ENCODE results near the gene COL8A2. TPM values are rescaled to one million over a fixed set of nuclear protein-coding genes. Genes with fewer than 3 reads are reported as not detected.

The COL8A2 gene
- total RNA-seq, 2 donors from 2014 or later: 0.18 to 0.40 TPM

DNA sequence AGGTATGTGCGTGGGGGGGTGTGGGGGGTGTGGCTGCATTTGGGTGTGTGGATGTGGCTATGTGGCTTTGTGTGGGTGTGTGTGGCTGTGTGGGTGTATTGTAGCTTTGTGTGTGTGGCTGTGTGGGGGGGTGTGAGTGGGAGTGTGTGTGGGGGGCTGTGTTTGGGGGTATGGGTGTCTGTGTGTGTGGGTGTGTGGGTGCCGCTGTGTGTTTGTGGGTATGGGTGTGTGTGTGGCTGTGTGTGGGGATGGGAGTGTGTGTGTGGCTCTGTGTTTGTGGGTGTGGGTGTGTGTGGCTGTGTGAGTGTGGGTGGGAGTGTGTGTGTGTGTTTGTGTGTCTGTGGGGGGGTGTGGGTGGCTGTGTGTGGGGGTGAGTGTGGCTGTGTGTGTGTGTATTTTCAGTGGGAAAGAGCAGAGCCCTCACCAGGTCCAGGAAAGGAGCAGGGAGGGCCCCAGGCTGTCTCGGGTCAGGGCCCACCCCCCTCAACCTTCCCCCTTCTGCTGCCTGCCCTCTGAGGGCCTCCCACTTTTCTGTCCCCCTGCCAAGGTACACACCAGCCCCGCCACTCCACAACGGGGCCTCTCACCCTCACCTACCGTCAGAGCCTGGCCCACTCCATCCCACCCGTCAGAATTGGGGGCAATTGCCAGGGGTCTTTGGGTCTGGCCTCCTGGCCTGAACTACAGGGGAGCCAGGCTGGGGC lies 1.9 kb upstream of the COL8A2 start:
- Mint-ChIP-seq H3K36me3 (ENCODE audit: low read depth) (no peaks in the 10 kb centered on the region), H3K9me3 (no peaks in the 10 kb centered on the region), H3K27ac (no peak overlapping the region), H3K27me3 (ENCODE audit: insufficient read depth) (peaks cover 44% of the 10 kb centered on the region), H3K4me3 (no peak overlapping the region), H3K4me1 (no peaks in the 10 kb centered on the region)
- no peaks in the 10 kb centered on the region for H3K36me3 ChIP-seq (ENCODE audit: control insufficient read depth, insufficient read depth, low read length)
- no peak overlapping the region for H3K4me3 ChIP-seq (ENCODE audit: low read length)
- H3K9ac ChIP-seq (ENCODE audit: extremely low read depth, low read length, poor library complexity, severe bottlenecking): no peak overlapping the region
- WGBS, 2 experiments (ENCODE audit: insufficient coverage in 1 of 2, insufficient read length in 1 of 2): 91% methylated on average over 7 of the region's 7 CpGs; no CpG with 5 or more reads in 1 of the 2 experiments
- TF ChIP-seq, protein P1, sequence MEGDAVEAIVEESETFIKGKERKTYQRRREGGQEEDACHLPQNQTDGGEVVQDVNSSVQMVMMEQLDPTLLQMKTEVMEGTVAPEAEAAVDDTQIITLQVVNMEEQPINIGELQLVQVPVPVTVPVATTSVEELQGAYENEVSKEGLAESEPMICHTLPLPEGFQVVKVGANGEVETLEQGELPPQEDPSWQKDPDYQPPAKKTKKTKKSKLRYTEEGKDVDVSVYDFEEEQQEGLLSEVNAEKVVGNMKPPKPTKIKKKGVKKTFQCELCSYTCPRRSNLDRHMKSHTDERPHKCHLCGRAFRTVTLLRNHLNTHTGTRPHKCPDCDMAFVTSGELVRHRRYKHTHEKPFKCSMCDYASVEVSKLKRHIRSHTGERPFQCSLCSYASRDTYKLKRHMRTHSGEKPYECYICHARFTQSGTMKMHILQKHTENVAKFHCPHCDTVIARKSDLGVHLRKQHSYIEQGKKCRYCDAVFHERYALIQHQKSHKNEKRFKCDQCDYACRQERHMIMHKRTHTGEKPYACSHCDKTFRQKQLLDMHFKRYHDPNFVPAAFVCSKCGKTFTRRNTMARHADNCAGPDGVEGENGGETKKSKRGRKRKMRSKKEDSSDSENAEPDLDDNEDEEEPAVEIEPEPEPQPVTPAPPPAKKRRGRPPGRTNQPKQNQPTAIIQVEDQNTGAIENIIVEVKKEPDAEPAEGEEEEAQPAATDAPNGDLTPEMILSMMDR (conservative IDR thresholded peaks at IDR 0.05): no peak
- H3K9me3 ChIP-seq (ENCODE audit: control insufficient read depth, low read length): no peaks in the 10 kb centered on the region
- peaks cover 48% of the 10 kb centered on the region for H3K27me3 ChIP-seq (ENCODE audit: control insufficient read depth, insufficient read depth, low read length, poor library complexity, severe bottlenecking)
- no peak for DNase-seq
- no peak overlapping the region for H3K27ac ChIP-seq (ENCODE audit: low read depth, low read length)
- no peaks in the 10 kb centered on the region for H3K4me1 ChIP-seq (ENCODE audit: control insufficient read depth, insufficient read depth, low read length)

DNA sequence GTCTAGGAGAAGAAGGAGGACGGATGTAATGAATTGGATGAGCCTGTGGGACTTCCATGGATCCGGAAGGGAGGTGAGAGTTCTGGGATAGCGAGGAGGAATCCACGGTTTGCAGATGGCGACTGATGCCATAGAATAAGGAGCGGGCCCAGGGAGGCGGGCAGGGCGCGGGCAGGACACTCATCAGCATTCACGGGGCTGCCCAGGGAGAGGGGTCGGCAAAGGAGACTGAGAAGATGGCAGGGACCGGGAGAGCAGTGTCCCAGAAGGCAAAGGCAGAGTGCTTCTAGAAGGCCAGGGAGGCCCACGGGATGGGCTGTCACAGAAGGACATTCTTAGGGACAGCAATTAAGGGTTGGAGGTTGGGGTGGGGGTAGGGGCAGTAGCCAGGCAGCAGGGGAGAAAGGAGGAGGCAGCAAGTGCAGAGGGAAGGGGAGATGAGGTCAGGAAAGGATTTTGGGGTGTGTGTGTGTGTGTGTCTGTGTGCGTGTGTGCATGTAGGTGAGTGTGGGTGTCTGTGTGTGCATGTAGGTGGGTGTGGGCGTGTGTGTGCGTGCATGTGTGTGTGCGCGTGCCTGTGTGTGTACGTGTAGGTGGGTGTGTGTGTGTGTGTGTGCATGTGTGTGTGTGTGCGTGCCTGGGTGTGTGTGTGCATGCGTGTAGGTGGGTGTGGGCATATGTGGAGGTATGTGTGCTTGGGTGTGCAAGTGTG lies 1.1 kb upstream of the COL8A2 start:
- H3K4me3 ChIP-seq (ENCODE audit: low read length): no peak overlapping the region
- peak overlapping the region; percentile 40 for H3K4me3 Mint-ChIP-seq
- peaks cover 51% of the 10 kb centered on the region for H3K27me3 Mint-ChIP-seq (ENCODE audit: insufficient read depth)

DNA sequence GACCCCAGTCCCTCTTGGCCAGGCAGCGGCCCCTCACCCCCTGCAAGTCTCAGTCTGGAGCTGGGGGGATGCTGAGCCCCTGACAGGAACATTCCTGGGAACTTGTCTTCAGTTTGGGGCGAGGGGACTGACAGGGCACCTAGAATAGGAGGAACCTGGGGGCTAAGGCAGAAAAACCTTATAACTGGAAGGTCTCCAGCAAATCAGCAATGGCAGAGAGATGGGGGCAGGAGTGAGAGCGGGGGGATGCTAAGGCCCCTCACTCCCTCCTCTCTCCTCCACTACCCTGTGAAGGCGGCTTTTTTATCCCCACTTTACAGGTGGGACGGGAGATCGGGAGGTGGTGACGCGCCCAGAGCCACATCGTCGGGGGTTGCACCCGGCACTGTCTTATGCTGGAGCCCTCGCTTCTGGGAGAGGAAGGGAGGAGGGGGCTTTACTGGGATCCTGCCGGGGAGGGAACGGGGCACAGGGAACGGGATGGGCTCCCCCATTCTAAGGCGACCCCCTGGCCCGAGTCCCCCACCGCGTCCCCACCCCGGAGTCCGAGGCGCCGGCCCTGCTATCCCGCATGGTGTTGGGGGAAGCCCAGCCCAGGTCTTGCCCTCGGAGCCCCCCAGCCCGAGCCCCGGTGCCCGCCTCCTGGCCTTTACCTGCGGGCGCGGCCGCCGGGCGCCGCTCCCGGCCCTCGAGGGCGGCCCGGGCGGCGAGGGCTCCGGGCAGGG lies 456 bp downstream of the COL8A2 start:
- Mint-ChIP-seq H3K4me3 (peak overlapping the region; percentile 50), H3K27me3 (ENCODE audit: insufficient read depth) (peaks cover 51% of the 10 kb centered on the region), H3K36me3 (ENCODE audit: low read depth) (no peaks in the 10 kb centered on the region), H3K4me1 (no peaks in the 10 kb centered on the region), H3K27ac (no peak overlapping the region), H3K9me3 (no peaks in the 10 kb centered on the region)
- no peak overlapping the region for H3K4me3 ChIP-seq (ENCODE audit: low read length)
- TF ChIP-seq, protein P1 (conservative IDR thresholded peaks at IDR 0.05): no peak
- no peak overlapping the region for H3K27ac ChIP-seq (ENCODE audit: low read depth, low read length)
- DNase-seq: no peak
- H3K27me3 ChIP-seq (ENCODE audit: control insufficient read depth, insufficient read depth, low read length, poor library complexity, severe bottlenecking): peaks cover 50% of the 10 kb centered on the region
- WGBS, 2 experiments (ENCODE audit: insufficient coverage in 1 of 2, insufficient read length in 1 of 2): 27% methylated on average over 14 to 42 of the region's 42 CpGs
- H3K36me3 ChIP-seq (ENCODE audit: control insufficient read depth, insufficient read depth, low read length): no peaks in the 10 kb centered on the region
- no peak overlapping the region for H3K9ac ChIP-seq (ENCODE audit: extremely low read depth, low read length, poor library complexity, severe bottlenecking)
- no peaks in the 10 kb centered on the region for H3K9me3 ChIP-seq (ENCODE audit: control insufficient read depth, low read length)
- no peaks in the 10 kb centered on the region for H3K4me1 ChIP-seq (ENCODE audit: control insufficient read depth, insufficient read depth, low read length)

More for the DNA sequence above, 1.1 kb upstream of the COL8A2 start:
- TF ChIP-seq, protein P1 (conservative IDR thresholded peaks at IDR 0.05): no peak
- H3K9me3 ChIP-seq (ENCODE audit: control insufficient read depth, low read length): no peaks in the 10 kb centered on the region
- no peaks in the 10 kb centered on the region for H3K9me3 Mint-ChIP-seq
- no peaks in the 10 kb centered on the region for H3K4me1 Mint-ChIP-seq
- H3K36me3 ChIP-seq (ENCODE audit: control insufficient read depth, insufficient read depth, low read length): no peaks in the 10 kb centered on the region
- H3K9ac ChIP-seq (ENCODE audit: extremely low read depth, low read length, poor library complexity, severe bottlenecking): no peak overlapping the region
- H3K27ac Mint-ChIP-seq: no peak overlapping the region
- H3K4me1 ChIP-seq (ENCODE audit: control insufficient read depth, insufficient read depth, low read length): no peaks in the 10 kb centered on the region
- DNase-seq: no peak
- no peaks in the 10 kb centered on the region for H3K36me3 Mint-ChIP-seq (ENCODE audit: low read depth)
- H3K27me3 ChIP-seq (ENCODE audit: control insufficient read depth, insufficient read depth, low read length, poor library complexity, severe bottlenecking): peaks cover 50% of the 10 kb centered on the region
- no peak overlapping the region for H3K27ac ChIP-seq (ENCODE audit: low read depth, low read length)
- 86 to 93% methylated on average over 15 to 21 of the region's 21 CpGs for WGBS, 2 experiments (ENCODE audit: insufficient coverage in 1 of 2, insufficient read length in 1 of 2)

Measured in endodermal cell (in vitro differentiated cells).